GM18867 (cell line): Measurements from ENCODE around the gene CMSS1.

Experiments used
- ATAC-seq: cut with Tn5 transposase; IDR thresholded peaks from one replicate; pipeline ENCODE4 v1.9.1; 2021; ENCODE audit warnings: mild to moderate bottlenecking, moderate library complexity; ENCODE audit not compliant: unreplicated experiment

CMSS1 gene

GRCh38 chr3:99817437-99818240 is at the start of gene CMSS1:
TSS of gene CMSS1 (plus strand) at chr3:99817862.
- peak; percentile 97 for ATAC-seq

GRCh38 chr3:99768126-99768525 is 49.5 kb upstream of the CMSS1 start:
- no peak for ATAC-seq

DNA sequence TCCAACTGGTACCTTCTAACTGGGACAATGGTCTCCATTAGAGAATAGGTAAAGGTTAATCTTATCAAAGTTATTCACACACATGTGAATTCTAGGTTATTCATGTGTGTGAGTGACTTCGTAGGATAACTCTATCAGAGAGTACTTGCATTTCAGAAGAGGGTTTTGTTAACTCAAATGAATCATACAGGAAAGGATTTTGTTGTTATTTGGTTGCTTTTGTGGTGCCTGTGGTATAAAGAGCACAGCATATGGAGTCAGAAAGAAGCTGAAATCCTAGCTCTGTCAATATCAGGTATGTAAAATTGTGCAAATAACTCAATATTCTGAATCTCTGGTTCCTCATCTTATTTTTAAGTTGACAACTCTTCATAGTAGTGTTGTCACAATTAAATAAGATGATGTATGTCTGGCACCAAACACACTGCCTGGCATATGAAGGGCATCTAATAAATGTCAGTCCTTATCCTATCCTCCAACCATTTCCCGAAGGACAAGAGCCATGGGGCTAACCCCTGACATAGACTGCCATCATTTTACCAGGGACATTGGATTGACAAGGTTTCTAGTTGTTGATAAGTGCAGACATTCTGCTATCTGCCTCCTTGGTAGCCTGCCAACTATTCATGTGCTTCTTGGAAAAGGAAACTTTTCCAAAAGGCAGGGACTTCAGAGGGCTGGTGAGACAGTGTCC is 48.7 kb upstream of the CMSS1 start:
- ATAC-seq: no peak

DNA sequence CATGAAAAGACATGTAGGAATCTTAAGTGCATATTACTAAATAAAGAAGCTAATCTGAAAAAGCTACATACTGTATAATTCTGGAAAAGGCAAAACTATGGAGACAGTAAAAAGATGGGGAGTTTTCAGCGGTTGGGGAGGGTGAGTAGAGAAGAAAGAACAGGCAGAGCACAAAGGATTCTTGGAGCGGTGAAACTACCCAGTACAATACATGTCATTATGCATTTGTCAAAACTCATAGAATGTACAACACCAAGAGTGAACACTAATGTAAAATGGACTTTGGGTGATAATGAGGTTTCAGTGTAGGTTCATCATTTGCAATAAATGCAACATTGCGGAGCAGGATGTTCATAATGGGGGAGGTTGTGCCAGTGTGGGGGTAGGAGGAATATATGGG is 45.5 kb upstream of the CMSS1 start:
- ATAC-seq: no peak

- no peak for ATAC-seq
Observed at GRCh38 chr3:99772671-99773070, 45.0 kb upstream of the CMSS1 start.

GRCh38 chr3:99774467-99774866 is 43.2 kb upstream of the CMSS1 start:
- ATAC-seq: peak; percentile 95

DNA sequence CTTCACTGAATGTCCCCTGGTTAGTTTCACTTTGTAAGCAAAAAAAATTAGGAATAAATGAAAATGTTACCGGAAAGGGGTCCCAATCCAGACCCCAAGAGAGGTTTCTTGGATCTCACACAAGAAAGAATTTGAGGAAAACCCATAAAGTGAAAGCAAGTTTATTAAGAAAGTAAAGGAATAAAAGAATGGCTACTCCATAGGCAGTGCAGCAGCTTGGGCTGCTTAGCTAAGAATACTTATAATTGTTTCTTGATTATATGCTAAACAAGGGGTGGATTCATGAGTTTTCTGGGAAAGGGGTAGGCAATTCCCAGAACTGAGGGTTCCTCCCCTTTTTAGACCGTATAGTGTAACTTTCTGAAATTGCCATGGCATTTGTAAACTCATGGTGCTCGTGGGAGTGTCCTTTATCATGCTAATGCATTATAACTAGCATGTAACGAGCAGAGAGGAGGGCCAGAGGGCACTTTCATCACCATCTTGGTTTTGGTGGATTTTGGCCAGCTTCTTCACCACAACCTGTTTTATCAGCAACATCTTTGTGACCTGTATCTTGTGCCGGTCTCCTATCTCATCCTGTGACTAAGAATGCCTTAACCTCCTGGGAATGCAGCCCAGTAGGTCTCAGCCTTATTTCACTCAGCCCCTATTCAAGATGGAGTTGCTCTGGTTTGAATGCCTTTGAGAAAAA is 41.0 kb upstream of the CMSS1 start:
- no peak for ATAC-seq

GRCh38 chr3:99777210-99777549 is 40.5 kb upstream of the CMSS1 start:
- ATAC-seq: no peak

DNA sequence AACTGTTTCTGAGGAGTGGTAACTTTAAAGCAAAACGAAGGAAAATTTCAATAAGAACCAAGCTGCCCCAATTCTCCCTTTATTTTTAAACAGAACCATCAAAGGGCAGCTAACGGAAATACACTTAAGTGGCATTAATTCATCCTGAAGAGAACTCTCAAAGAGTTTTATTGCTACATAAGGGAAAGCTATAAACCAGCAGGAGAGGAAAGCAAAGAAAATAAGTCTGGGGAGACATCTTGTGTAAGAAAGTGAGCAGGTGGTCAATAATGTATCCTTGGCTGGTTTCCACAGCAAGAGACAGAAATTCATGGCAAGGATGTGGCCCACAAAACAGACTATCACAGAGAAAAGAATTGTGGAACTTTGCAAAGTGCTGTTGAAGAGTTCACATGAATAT is 40.0 kb upstream of the CMSS1 start:
- no peak for ATAC-seq

DNA sequence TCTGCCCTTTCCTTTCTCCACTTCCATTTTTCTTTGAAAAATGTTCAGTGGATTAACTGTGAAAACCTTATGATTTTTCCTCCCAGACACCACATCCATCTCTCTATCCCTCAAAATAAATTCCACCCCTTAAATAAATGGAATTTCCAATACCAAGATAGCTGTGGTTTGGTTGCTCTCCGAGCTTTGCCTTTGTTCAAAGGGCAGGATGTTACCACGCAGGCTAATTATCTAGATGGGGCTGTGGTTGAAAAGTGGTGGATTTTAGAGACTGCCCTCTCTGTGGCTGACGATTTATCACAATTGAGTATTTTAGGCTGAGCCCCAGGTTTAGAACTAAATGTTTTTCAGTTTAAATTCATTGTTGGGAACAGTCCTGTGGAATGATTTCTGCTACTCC is 36.9 kb upstream of the CMSS1 start:
- ATAC-seq: no peak

DNA sequence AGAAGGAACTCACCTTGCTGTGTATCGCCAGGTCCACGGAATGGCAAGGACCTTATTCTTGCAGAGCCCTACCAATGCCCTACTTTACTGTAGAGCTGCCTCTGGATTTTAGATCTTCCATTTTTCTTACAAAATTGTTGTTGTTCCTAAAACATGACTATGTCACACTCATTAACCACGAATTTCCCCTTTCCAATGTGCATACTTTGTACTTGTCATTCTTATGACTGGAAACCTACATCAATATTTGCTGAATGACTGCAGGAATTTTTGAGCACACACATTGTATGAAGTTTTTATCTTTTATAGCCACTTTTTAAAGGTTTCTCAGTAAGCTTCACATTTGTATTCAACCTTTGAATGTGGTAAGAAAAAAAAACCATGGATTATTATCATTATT is 35.9 kb upstream of the CMSS1 start:
- no peak for ATAC-seq

DNA sequence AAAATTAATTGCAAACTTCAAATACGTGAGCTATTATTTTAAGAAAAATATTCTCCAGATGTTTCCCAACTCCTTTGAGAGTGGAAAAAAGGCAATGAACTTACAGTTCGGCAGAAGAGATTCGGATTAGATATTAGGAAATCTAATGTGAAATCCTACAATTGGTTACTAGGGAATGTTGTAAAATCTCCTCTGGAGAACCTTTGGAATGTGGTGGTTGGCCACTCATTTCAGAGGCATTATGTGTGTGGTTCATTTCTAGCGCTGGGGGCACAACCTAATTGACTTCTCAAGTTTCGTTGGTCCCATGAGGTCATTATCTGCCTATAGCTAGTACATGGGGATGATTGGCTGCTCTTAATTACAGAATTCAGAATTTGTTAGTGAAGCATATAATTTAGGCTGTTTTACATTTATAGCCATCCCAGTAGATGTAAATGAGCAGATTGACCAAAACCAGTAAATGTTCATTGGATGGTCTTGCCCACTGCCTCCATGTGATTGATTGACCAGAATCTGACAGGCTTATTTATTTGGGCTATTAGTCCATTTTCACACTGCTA is 34.6 kb upstream of the CMSS1 start:
- no peak for ATAC-seq

GRCh38 chr3:99789011-99789721 is 28.5 kb upstream of the CMSS1 start:
- ATAC-seq: peak; percentile 99

DNA sequence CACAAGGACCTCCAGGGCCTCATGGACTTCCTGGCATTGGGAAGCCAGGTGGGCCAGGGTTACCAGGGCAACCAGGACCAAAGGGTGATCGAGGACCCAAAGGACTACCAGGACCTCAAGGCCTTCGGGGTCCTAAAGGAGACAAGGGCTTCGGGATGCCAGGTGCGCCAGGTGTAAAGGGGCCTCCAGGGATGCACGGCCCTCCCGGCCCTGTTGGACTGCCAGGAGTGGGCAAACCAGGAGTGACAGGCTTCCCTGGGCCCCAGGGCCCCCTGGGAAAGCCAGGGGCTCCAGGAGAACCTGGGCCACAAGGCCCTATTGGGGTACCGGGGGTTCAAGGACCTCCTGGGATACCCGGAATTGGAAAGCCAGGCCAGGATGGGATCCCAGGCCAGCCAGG is 23.2 kb upstream of the CMSS1 start:
- no peak for ATAC-seq

DNA sequence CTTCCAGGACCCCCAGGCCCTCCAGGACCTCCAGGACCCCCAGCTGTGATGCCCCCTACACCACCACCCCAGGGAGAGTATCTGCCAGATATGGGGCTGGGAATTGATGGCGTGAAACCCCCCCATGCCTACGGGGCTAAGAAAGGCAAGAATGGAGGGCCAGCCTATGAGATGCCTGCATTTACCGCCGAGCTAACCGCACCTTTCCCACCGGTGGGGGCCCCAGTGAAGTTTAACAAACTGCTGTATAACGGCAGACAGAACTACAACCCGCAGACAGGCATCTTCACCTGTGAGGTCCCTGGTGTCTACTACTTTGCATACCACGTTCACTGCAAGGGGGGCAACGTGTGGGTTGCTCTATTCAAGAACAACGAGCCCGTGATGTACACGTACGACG is 22.1 kb upstream of the CMSS1 start:
- no peak for ATAC-seq

DNA sequence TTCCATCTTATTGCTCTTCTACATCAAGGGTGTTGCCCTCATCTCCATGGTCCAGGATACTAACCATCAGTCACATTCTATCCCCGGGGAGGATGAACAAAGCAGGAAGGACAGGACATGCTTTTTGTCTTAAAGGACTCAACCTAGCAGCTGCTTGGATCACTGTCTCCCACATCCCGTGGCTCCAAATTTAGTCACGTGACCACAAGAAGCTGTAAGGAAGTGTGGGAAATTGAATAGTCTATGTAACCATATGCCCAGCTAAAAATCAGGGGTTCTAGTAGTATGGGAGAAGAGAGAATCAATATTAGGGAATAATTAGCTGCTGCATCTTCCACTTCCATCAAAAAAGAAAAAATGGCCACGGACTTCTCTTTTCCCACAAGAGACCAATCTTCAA is 18.2 kb upstream of the CMSS1 start:
- ATAC-seq: no peak

DNA sequence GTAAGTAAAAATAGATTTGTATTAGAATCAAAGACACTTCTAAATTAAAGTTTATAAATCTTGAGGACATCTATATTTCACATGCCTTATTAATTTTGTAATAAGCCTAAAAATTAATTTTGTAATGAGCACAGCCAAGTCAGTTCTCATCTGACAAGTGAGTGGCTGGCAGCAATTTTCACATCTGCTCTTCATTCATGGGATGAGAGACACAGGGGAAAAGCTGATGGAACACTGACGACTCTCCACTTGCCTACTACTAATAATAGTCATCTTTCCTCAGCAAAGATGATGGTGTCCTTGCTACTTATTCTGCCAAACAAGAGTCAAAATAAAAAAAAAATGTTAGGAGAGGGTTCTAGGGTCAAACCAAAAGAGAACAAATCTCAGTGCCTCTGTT is 14.4 kb upstream of the CMSS1 start:
- ATAC-seq: no peak

DNA sequence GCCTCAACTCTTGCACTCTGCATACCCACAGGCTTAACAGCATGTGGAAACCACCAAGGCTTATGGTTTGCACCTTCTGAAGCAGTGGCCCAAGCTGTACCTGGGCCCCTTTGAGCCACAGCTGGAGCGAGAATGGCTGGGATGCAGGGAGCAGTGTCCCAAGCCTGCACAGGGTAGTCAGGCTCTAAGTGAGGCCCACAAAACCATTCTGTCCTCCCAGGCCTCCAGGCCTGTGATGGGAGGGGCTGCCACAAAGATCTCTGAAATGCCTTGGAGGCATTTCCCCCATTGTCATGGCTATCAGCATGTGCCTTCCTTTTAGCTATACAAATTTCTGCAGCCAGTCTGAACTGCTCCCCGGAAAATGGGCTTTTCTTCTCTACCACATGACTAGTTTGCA is 12.5 kb upstream of the CMSS1 start:
- ATAC-seq: no peak

DNA sequence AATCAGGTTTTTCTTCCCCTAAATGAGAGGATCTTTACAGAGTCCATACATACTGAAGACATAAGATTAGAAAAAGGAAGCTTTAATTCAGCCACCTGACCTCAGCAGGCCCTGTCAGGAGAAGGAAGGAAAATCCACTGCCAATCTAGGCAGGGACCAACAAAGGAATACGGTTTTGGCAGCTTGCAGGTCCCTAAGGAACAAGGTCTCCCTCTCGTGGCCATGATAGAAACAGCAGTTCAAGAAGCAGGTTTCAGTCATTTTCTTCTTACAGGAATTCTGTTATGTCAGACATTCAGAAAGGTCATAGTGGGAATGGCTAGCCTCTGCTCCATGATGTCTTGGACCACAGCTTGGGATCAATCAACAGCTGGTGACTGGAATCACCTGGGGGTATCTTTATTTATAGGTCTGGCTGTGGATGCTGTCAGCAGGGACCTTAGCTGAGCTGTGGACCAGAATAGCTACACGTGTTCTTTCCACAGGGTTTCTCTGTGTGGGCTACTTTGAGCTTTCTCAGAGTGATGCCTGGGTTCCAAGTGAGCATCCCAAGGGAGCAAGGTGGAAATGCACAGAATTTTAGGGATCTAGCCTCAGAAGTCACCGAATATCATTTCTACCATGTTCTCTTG is 9.4 kb upstream of the CMSS1 start:
- peak; percentile 76 for ATAC-seq

GRCh38 chr3:99809565-99809964 is 8.1 kb upstream of the CMSS1 start:
- ATAC-seq: no peak

DNA sequence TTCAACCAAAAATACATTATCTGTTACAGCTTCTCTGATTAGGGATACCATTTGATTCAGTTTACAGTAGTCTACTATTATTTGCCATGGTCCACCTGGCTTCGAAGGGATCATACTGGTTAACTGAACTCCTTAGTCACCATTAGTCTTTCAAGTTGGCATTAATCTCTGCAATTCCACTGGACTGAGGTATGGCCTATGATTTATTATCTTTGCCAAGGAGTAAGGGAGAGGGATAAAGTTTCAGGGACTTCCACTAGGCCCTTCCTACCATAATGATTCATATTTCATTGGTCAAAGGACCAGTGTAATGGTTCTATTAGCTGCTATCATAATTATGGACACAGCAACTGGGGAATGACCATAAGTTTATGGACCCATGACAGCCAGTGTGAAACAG is 7.3 kb upstream of the CMSS1 start:
- ATAC-seq: no peak
